ENCODE data around the gene SARDH. TPM values are rescaled to one million over a fixed set of nuclear protein-coding genes. Genes with fewer than 3 reads are reported as not detected.

SARDH gene
- total and polyA plus RNA-seq, 2 of the 8 experiments (the other 6 are each of a cell fraction or from before 2014, with no cell fraction given): 6.4 to 7.4 TPM

GRCh38 chr9:133615186-133615585 lies 123.0 kb downstream of the SARDH start:
- no peak overlapping the region for H3K14ac ChIP-seq (ENCODE audit: insufficient read length)
- no peak overlapping the region for H3K4me3 ChIP-seq (ENCODE audit: extremely low read depth in 1 of 4, insufficient read depth in 2 of 4, low read depth in 3 of 4, low read length in 4 of 4)
- no peak overlapping the region for H2BK20ac ChIP-seq (ENCODE audit: low read length)
- ChIA-PET CTCF (ENCODE audit: partially characterized antibody) (interaction anchor here (0.6 to 1.9 kb wide), 5 partner anchors 10 to 100 kb away, joined by 3 to 6 read pairs (median 3); no protein-coding TSS in a partner anchor), POLR2A (ENCODE audit: partially characterized antibody) (interaction anchor here (1.0 to 1.2 kb wide), 2 partner anchors 18 to 273 kb away, joined by 3 read pairs; no protein-coding TSS in a partner anchor)
- H4K20me1 ChIP-seq (replicated peaks in 1 of 2; ENCODE audit: control insufficient read depth in 1 of 2, insufficient read depth in 2 of 2, low read length in 2 of 2): no peaks in the 10 kb centered on the region
- no peak overlapping the region for H3K27ac ChIP-seq (ENCODE audit: low read depth, low read length)
- no peak overlapping the region for H3K18ac ChIP-seq (ENCODE audit: extremely low read depth, low read length)
- no peaks in the 10 kb centered on the region for H3K36me3 ChIP-seq (ENCODE audit: control insufficient read depth in 2 of 4, insufficient read depth in 4 of 4, low read length in 3 of 4)
- no peak overlapping the region for H2AFZ ChIP-seq (ENCODE audit: low read length)
- WGBS, 2 experiments (ENCODE audit: extremely low coverage in 1 of 2, insufficient coverage in 1 of 2, insufficient read length in 1 of 2, insufficient replicate concordance in 2 of 2, low coverage in 1 of 2, low lambda C conversion rate in 2 of 2, missing lambda C conversion rate in 1 of 2): 79% methylated on average over 15 of the region's 16 CpGs; no CpG with 5 or more reads in 1 of the 2 experiments
- no peaks in the 10 kb centered on the region for H3K79me1 ChIP-seq (ENCODE audit: low read depth, low read length)
- no peak overlapping the region for H3K4me2 ChIP-seq (ENCODE audit: insufficient read depth in 1 of 2, low read depth in 2 of 2, low read length in 2 of 2)
- no peak overlapping the region for H4K91ac ChIP-seq (replicated peaks; ENCODE audit: insufficient read length, low read length)
- H3K23ac ChIP-seq (ENCODE audit: insufficient read length): no peak overlapping the region
- H3K79me2 ChIP-seq (ENCODE audit: control insufficient read depth in 1 of 2, insufficient read depth in 2 of 2, low read length in 2 of 2): no peaks in the 10 kb centered on the region
- no peak overlapping the region for H2AK5ac ChIP-seq (ENCODE audit: low read depth, low read length)
- no peak overlapping the region for H2BK12ac ChIP-seq (ENCODE audit: low read depth, low read length)
- H2BK15ac ChIP-seq (ENCODE audit: low read length): no peak overlapping the region
- H3K27me3 ChIP-seq (replicated peaks in 1 of 4; ENCODE audit: control insufficient read depth in 3 of 4, extremely low read depth in 1 of 4, insufficient read depth in 3 of 4, low read length in 3 of 4): peaks cover 0 to 9% (median 1%) of the 10 kb centered on the region in 4 experiments; a peak in 4 of 7 replicates
- no peak overlapping the region for H2BK5ac ChIP-seq (ENCODE audit: low read depth, low read length)
- H3K4ac ChIP-seq (replicated peaks; ENCODE audit: insufficient read length, low read depth, low read length): no peak overlapping the region
- DNase-seq (ENCODE audit: low read depth in 1 of 2, low spot score in 2 of 2) (no peak), FAIRE-seq (no peak)
- no peaks in the 10 kb centered on the region for H3K4me1 ChIP-seq (replicated peaks in 1 of 4; ENCODE audit: control insufficient read depth in 3 of 4, insufficient read depth in 4 of 4, low read length in 3 of 4)
- no peaks in the 10 kb centered on the region for H3K9me3 ChIP-seq (ENCODE audit: insufficient read depth in 2 of 2, low read depth in 1 of 2, low read length in 1 of 2)
- H4K5ac ChIP-seq (ENCODE audit: insufficient read length, low read depth, low read length): no peak overlapping the region
- peak overlapping the region; percentile 59; the same call in 1 of the 2 replicates for H4K8ac ChIP-seq (ENCODE audit: extremely low read depth, insufficient read depth, low read length)
- no peak overlapping the region for H2BK120ac ChIP-seq (replicated peaks; ENCODE audit: low read depth, low read length)
- no peaks in the 10 kb centered on the region for H3K23me2 ChIP-seq (ENCODE audit: low read depth, low read length)
- no peak overlapping the region for H3K56ac ChIP-seq (replicated peaks; ENCODE audit: insufficient read length, low read depth, low read length)
- no peak overlapping the region for H3K9ac ChIP-seq (replicated peaks in 1 of 4; ENCODE audit: extremely low read depth in 1 of 4, low read depth in 3 of 4, low read length in 3 of 4)
- TF ChIP-seq HDAC6 (IDR thresholded peaks at IDR 0.05; ENCODE audit: low read depth, low read length) (no peak), ZNF274 (IDR thresholded peaks at IDR 0.05; ENCODE audit: borderline replicate concordance, extremely low read depth, low read length) (no peak), MAFK (IDR thresholded peaks at IDR 0.05; ENCODE audit: low read depth, low read length) (no peak), ATF3 (IDR thresholded peaks at IDR 0.05; ENCODE audit: insufficient read depth, low read depth, low read length) (no peak), E2F6 (IDR thresholded peaks at IDR 0.05) (no peak), GABPA (IDR thresholded peaks at IDR 0.05; ENCODE audit: borderline replicate concordance, insufficient read depth, low read length) (no peak), EGR1 (IDR thresholded peaks at IDR 0.05; ENCODE audit: borderline replicate concordance, low read depth, low read length) (no peak), HDAC2 (IDR thresholded peaks at IDR 0.05; ENCODE audit: borderline replicate concordance in 1 of 2, low read depth in 2 of 2, low read length in 2 of 2) (no peak), ATF2 (IDR thresholded peaks at IDR 0.05; ENCODE audit: low read length) (no peak), SP2 (IDR thresholded peaks at IDR 0.05; ENCODE audit: low read length) (no peak)
